HL-60 (cell line): Measurements from ENCODE around the gene TPPP.

Experiments
- DNase-seq, 2 experiments: peaks; one replicate each; pipeline ENCODE4 v3.0.0-alpha.2; 2010 to 2020; ENCODE audit warnings: low read depth in 1 of 2, low spot score in 1 of 2
- H3K27ac ChIP-seq: fragments of 250-450 bp; sonication (Bioruptor Pico); replicated peaks from 2 replicates; pipeline ENCODE4 v1.5.1; 2020; ENCODE audit warnings: mild to moderate bottlenecking, moderate library complexity
- H3K27me3 ChIP-seq: fragments of 250-450 bp; sonication (Bioruptor Pico); 2 replicates; pipeline ENCODE4 v1.5.1; 2021; ENCODE audit warnings: mild to moderate bottlenecking, moderate library complexity; ENCODE audit not compliant: insufficient read depth, poor library complexity, severe bottlenecking
- H3K4me3 ChIP-seq: replicated peaks from 2 replicates; pipeline ENCODE4 v1.5.1; 2011; ENCODE audit warnings: mild to moderate bottlenecking, control low read depth, low read length; ENCODE audit not compliant: insufficient read depth
- GABPA ChIP-seq: IDR thresholded peaks from 2 replicates; pipeline ENCODE4 v1.6.1; 2012; ENCODE audit warnings: low read depth
- POLR2AphosphoS5 ChIP-seq: IDR thresholded peaks from 2 replicates; pipeline ENCODE4 v1.6.1; 2012; ENCODE audit warnings: low read depth
- SPI1 ChIP-seq: IDR thresholded peaks from 2 replicates; pipeline ENCODE4 v1.6.1; 2012; ENCODE audit warnings: low read depth, mild to moderate bottlenecking, borderline replicate concordance
- TF ChIP-seq, protein P1 (sequence below): IDR thresholded peaks from one replicate; pipeline ENCODE4 v1.5.1; 2011; ENCODE audit warnings: low read length, control low read depth, inconsistent platforms; ENCODE audit not compliant: insufficient read depth
- TF ChIP-seq, protein P2 (sequence below): IDR thresholded peaks from 2 replicates; pipeline ENCODE4 v1.6.1; 2012; ENCODE audit warnings: low read depth; ENCODE audit not compliant: insufficient replicate concordance

The TPPP gene

DNA sequence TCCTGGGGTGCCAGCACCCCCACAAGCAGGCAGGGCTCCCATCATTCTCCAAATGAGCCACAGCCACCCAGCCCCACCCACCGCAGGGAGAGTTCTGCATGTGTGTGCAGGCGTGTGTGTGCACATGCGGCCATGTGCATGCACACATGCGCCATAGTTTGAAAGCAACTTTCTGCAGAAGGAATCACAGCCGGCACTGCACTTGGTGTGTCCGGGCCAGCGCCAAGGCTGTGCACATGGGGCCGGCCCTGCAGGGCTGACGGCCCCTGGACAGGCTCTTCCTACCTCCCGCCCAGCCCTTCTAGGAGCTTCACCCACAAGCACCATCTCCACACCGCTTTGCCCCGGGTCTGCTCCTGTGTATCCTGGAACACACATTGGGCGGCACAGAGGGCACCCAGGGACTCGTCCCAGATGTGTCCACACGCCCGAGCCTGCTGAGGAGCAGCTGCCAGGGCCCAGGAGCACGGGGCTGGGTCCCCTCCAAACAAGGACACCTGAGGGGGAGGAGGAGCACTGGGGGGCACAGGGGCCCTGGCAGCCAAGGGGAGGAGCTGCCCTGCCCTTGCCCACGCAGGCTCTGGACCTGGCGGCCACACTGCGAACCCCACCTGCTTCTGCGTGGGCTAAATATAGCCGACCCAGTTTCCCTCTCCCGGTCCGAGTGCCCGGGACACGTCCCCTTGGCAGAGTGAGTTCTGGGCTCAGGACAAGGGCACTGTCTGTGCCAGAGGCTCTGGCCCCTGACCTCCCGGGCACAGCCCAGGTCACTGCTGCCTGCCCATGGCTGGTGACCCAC is 19.1 kb downstream of the TPPP start:
- peaks cover 20% of the 10 kb centered on the region for H3K27me3 ChIP-seq
- no peak overlapping the region for H3K4me3 ChIP-seq
- DNase-seq = no peak
- TF ChIP-seq, protein P1, sequence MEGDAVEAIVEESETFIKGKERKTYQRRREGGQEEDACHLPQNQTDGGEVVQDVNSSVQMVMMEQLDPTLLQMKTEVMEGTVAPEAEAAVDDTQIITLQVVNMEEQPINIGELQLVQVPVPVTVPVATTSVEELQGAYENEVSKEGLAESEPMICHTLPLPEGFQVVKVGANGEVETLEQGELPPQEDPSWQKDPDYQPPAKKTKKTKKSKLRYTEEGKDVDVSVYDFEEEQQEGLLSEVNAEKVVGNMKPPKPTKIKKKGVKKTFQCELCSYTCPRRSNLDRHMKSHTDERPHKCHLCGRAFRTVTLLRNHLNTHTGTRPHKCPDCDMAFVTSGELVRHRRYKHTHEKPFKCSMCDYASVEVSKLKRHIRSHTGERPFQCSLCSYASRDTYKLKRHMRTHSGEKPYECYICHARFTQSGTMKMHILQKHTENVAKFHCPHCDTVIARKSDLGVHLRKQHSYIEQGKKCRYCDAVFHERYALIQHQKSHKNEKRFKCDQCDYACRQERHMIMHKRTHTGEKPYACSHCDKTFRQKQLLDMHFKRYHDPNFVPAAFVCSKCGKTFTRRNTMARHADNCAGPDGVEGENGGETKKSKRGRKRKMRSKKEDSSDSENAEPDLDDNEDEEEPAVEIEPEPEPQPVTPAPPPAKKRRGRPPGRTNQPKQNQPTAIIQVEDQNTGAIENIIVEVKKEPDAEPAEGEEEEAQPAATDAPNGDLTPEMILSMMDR = no peak
- TF ChIP-seq SPI1 (no peak), POLR2AphosphoS5 (no peak), GABPA (no peak)
- TF ChIP-seq, protein P2, sequence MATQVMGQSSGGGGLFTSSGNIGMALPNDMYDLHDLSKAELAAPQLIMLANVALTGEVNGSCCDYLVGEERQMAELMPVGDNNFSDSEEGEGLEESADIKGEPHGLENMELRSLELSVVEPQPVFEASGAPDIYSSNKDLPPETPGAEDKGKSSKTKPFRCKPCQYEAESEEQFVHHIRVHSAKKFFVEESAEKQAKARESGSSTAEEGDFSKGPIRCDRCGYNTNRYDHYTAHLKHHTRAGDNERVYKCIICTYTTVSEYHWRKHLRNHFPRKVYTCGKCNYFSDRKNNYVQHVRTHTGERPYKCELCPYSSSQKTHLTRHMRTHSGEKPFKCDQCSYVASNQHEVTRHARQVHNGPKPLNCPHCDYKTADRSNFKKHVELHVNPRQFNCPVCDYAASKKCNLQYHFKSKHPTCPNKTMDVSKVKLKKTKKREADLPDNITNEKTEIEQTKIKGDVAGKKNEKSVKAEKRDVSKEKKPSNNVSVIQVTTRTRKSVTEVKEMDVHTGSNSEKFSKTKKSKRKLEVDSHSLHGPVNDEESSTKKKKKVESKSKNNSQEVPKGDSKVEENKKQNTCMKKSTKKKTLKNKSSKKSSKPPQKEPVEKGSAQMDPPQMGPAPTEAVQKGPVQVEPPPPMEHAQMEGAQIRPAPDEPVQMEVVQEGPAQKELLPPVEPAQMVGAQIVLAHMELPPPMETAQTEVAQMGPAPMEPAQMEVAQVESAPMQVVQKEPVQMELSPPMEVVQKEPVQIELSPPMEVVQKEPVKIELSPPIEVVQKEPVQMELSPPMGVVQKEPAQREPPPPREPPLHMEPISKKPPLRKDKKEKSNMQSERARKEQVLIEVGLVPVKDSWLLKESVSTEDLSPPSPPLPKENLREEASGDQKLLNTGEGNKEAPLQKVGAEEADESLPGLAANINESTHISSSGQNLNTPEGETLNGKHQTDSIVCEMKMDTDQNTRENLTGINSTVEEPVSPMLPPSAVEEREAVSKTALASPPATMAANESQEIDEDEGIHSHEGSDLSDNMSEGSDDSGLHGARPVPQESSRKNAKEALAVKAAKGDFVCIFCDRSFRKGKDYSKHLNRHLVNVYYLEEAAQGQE = no peak
- no peak overlapping the region for H3K27ac ChIP-seq

DNA sequence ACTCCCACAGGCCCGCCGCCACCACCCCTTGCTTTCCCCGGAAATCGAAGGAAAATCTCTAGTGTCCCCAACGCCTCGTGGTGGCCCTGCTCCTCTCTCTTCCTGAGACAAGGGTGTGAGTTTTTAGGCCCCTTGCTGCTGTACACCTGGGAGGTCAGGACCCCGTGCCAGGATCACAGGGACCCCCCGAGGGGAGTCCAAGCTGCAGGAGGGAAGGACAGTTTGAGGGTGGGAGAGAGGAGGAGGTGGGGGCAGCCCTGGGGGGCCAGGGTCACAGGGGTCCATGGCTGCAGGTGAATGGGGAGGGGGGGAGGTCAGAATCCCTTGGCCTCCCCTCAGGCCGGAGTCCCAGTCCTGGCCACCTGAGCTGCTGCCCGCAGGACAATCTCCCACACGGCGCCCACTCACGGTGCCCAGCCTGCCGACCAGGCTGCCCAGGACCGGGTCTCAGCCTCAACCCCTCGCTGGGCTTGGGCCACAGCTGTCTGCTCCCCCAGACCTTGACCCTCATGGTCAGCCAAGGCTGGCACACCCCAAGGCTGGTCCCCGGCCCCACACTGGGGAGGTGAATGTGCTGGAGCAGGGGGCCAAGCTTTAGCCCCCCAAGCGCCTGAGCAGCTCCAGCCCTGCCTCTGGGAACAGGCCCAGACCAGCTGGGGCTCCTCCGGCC is 19.9 kb downstream of the TPPP start:
- no peak for DNase-seq
- peak; percentile 49; the same call in 1 of the 2 replicates for TF ChIP-seq POLR2AphosphoS5
- TF ChIP-seq, protein P1 = no peak
- TF ChIP-seq, protein P2 = no peak
- peaks cover 20% of the 10 kb centered on the region for H3K27me3 ChIP-seq
- no peak overlapping the region for H3K4me3 ChIP-seq
- no peak overlapping the region for H3K27ac ChIP-seq

DNA sequence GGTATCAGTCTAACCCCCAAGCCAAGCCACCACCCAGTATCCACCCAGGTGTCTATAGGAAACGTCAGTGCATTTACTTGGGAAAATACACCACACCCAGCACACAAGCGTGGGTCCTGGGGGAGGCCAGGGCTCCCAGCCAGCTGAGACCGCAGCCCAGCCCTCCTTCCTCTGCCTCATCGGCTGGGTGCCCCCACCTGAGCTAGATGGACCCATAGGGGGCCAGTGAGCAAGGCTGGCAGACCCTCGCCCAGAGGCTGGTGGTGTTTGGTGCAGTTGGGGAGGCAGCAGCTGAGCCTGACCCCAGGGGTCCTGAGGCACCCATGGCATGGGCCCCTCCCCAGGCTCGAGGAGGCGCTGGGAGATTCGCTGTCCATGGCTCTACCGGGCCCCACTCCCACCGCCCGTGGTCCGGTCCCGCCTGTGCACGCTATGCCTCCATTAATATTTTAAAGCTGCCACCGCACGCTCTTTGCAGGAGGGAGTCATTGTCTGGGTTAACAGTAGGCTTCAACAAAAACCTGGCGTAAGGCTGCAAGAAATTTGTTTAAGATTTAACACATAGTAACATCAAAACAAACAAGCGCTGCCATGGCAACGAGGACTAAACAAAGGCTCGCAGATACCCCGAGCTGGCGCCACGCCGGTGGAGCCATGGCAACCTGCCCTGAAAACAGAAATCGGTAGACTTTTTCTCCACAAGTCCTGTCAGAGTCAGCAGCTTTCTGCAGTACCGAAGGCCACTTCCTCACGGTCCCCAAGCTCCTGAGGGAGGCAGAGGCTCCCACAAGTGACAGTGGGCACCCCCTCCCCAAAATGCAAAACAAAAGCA is 20.6 kb downstream of the TPPP start:
- DNase-seq = peak in 1 of 2 experiments; percentile 50
- TF ChIP-seq, protein P1 = no peak
- no peak; the same call in 1 of the 2 replicates for TF ChIP-seq POLR2AphosphoS5
- Histone ChIP-seq H3K4me3 (no peak overlapping the region), H3K27ac (no peak overlapping the region), H3K27me3 (peaks cover 20% of the 10 kb centered on the region)
